ENCODE measurements around the gene PPCDC. TPM values are rescaled to one million over a fixed set of nuclear protein-coding genes. Genes with fewer than 3 reads are reported as not detected.

The PPCDC gene
- total RNA-seq, 1 experiment from 2014 or later, result 14.7 TPM

DNA sequence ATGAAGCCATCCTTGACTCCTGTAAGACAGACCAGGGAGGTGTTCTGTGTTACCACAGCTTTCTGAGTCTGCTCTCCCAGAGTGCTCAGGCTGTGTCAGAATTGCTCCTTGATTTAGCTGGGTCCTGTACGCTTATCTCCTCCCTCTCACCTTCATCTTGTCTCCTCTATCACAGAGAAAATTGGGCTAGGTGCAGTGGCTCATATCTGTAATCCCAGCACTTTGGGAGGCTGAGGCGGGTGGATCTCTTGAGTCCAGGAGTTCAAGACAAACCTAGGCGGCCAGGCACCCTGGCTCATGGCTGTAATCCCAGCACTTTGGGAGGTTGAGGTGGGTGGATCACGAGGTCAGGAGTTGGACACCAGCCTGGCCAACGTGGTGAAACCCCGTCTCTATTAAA is 22.1 kb upstream of the PPCDC start:
- TF ChIP-seq, protein P1, sequence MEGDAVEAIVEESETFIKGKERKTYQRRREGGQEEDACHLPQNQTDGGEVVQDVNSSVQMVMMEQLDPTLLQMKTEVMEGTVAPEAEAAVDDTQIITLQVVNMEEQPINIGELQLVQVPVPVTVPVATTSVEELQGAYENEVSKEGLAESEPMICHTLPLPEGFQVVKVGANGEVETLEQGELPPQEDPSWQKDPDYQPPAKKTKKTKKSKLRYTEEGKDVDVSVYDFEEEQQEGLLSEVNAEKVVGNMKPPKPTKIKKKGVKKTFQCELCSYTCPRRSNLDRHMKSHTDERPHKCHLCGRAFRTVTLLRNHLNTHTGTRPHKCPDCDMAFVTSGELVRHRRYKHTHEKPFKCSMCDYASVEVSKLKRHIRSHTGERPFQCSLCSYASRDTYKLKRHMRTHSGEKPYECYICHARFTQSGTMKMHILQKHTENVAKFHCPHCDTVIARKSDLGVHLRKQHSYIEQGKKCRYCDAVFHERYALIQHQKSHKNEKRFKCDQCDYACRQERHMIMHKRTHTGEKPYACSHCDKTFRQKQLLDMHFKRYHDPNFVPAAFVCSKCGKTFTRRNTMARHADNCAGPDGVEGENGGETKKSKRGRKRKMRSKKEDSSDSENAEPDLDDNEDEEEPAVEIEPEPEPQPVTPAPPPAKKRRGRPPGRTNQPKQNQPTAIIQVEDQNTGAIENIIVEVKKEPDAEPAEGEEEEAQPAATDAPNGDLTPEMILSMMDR (IDR thresholded peaks at IDR 0.05; ENCODE audit: insufficient read depth in 1 of 2, low read depth in 1 of 2, low read length in 1 of 2, severe bottlenecking in 1 of 2, unreplicated experiment in 1 of 2), result no peak
- intact Hi-C loops (cut with micrococcal nuclease; ENCODE audit: unreplicated experiment), result no loop called here
- Mint-ChIP-seq H3K27ac (ENCODE audit: unreplicated experiment) (no peak overlapping the region), H3K36me3 (ENCODE audit: insufficient read depth, unreplicated experiment) (no peaks in the 10 kb centered on the region), H3K9me3 (ENCODE audit: unreplicated experiment) (no peaks in the 10 kb centered on the region), H3K27me3 (ENCODE audit: insufficient read depth, unreplicated experiment) (no peaks in the 10 kb centered on the region), H3K4me3 (ENCODE audit: unreplicated experiment) (no peak overlapping the region), H3K4me1 (ENCODE audit: low read depth, unreplicated experiment) (no peaks in the 10 kb centered on the region)
- Histone ChIP-seq H3K4me1 (no peaks in the 10 kb centered on the region), H3K27me3 (replicated peaks; ENCODE audit: control insufficient read depth, insufficient read depth, low read length) (no peaks in the 10 kb centered on the region), H3K4me3 (ENCODE audit: low read depth, low read length) (no peak overlapping the region), H3K9me3 (no peaks in the 10 kb centered on the region), H3K36me3 (ENCODE audit: control insufficient read depth, insufficient read depth, low read length) (no peaks in the 10 kb centered on the region)
- ChIA-PET CTCF (no interaction called here), POLR2A (no interaction called here)
- no peak for DNase-seq
- BruUV-seq (replicated peaks), result no TSS peak

DNA sequence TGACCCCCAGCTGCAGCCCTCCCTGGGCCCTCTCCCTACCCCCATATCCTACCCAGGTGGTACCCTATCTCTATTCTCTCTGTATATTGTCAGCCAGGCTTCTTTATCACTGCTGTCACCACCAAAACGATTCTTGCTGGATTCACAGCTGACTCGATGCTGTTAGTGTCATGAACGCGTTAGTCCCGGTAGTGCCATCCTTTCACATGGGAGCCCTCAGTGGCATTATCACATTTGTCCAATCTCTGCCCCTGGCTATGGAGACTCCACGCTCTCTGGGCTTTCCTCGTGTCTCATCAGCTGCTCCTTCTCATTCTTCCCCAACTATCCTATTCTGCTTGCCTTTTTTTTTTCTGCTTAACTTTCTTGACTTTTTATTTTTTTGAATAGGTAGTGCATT is 21.0 kb upstream of the PPCDC start:
- no TSS peak for BruUV-seq (replicated peaks)
- intact Hi-C loops (cut with micrococcal nuclease; ENCODE audit: unreplicated experiment), result no loop called here
- Mint-ChIP-seq H3K27me3 (ENCODE audit: insufficient read depth, unreplicated experiment) (no peaks in the 10 kb centered on the region), H3K4me1 (ENCODE audit: low read depth, unreplicated experiment) (no peaks in the 10 kb centered on the region), H3K4me3 (ENCODE audit: unreplicated experiment) (no peak overlapping the region), H3K9me3 (ENCODE audit: unreplicated experiment) (no peaks in the 10 kb centered on the region), H3K27ac (ENCODE audit: unreplicated experiment) (no peak overlapping the region), H3K36me3 (ENCODE audit: insufficient read depth, unreplicated experiment) (no peaks in the 10 kb centered on the region)
- ChIA-PET CTCF (interaction anchor here (0.7 kb wide), 1 partner anchor 58 kb away, joined by 5 read pairs; no protein-coding TSS in a partner anchor), POLR2A (no interaction called here)
- no peaks in the 10 kb centered on the region for H3K4me1 ChIP-seq
- no peaks in the 10 kb centered on the region for H3K9me3 ChIP-seq
- H3K27me3 ChIP-seq (replicated peaks; ENCODE audit: control insufficient read depth, insufficient read depth, low read length), result no peaks in the 10 kb centered on the region
- TF ChIP-seq, protein P1 (IDR thresholded peaks at IDR 0.05; ENCODE audit: insufficient read depth in 1 of 2, low read depth in 1 of 2, low read length in 1 of 2, severe bottlenecking in 1 of 2, unreplicated experiment in 1 of 2), result no peak
- no peaks in the 10 kb centered on the region for H3K36me3 ChIP-seq (ENCODE audit: control insufficient read depth, insufficient read depth, low read length)
- DNase-seq, result no peak
- H3K4me3 ChIP-seq (ENCODE audit: low read depth, low read length), result no peak overlapping the region

DNA sequence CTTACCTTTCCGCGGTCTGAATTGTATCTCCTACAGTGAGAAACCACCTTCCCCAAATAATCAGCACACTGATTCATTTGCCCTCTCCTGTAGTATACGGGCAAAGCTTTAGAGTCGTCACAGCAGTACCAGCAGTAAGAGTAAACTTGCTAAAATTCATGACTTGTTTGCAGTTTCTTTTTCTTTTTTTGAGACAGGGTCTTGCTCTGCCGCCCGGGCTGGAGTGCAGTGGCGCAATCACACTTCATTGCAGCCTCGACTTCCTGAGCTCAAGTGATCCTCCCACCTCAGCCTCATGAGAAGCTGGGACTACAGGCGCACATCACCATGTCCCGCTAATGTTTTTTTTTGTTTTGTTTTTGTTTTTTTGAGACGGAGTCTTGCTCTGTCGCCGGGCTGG is 16.2 kb upstream of the PPCDC start:
- CTCF ChIA-PET, result interaction anchor here (0.6 kb wide), 1 partner anchor 50 kb away, joined by 3 read pairs; the partner anchor contains the start of gene RPP25
- TF ChIP-seq, protein P1 (IDR thresholded peaks at IDR 0.05; ENCODE audit: insufficient read depth in 1 of 2, low read depth in 1 of 2, low read length in 1 of 2, severe bottlenecking in 1 of 2, unreplicated experiment in 1 of 2), result no peak

More for the DNA sequence above, 16.2 kb upstream of the PPCDC start:
- Histone ChIP-seq H3K36me3 (ENCODE audit: control insufficient read depth, insufficient read depth, low read length) (no peaks in the 10 kb centered on the region), H3K4me3 (ENCODE audit: low read depth, low read length) (no peak overlapping the region), H3K27me3 (replicated peaks; ENCODE audit: control insufficient read depth, insufficient read depth, low read length) (no peaks in the 10 kb centered on the region), H3K9me3 (no peaks in the 10 kb centered on the region), H3K4me1 (no peaks in the 10 kb centered on the region)
- POLR2A ChIA-PET, result interaction anchor here (1.1 kb wide), 1 partner anchor 50 kb away, joined by 6 read pairs; the partner anchor contains the start of gene RPP25
- BruUV-seq (replicated peaks), result no TSS peak
- no peak overlapping the region for H3K4me3 Mint-ChIP-seq (ENCODE audit: unreplicated experiment)
- H3K36me3 Mint-ChIP-seq (ENCODE audit: insufficient read depth, unreplicated experiment), result no peaks in the 10 kb centered on the region
- H3K27ac Mint-ChIP-seq (ENCODE audit: unreplicated experiment), result no peak overlapping the region
- no peaks in the 10 kb centered on the region for H3K9me3 Mint-ChIP-seq (ENCODE audit: unreplicated experiment)
- H3K27me3 Mint-ChIP-seq (ENCODE audit: insufficient read depth, unreplicated experiment), result no peaks in the 10 kb centered on the region
- no peak for DNase-seq
- H3K4me1 Mint-ChIP-seq (ENCODE audit: low read depth, unreplicated experiment), result no peaks in the 10 kb centered on the region
- intact Hi-C loops (cut with micrococcal nuclease; ENCODE audit: unreplicated experiment), result no loop called here
